Measurements from ENCODE around the gene ZNF132. TPM values are rescaled to one million over a fixed set of nuclear protein-coding genes. Genes with fewer than 3 reads are reported as not detected.
A peak's percentile ranks its signal among the peaks of the same experiment; 100 is the strongest.

Gene ZNF132
- total RNA-seq, 1 experiment from 2014 or later = 2.6 TPM

GRCh38 chr19:58408152-58409009 lies 31.6 kb downstream of the ZNF132 start, which contains the start of gene ZNF584 (continued):
- TF ChIP-seq ZNF512 (CRISPR knock-in tag; IDR thresholded peaks at IDR 0.05; ENCODE audit: borderline replicate concordance) (no peak), IRF2 (CRISPR knock-in tag; IDR thresholded peaks at IDR 0.05; ENCODE audit: borderline replicate concordance, low read depth) (no peak), ZNF396 (CRISPR knock-in tag; IDR thresholded peaks at IDR 0.05; ENCODE audit: borderline replicate concordance) (no peak), ELF4 (CRISPR knock-in tag; IDR thresholded peaks at IDR 0.05; ENCODE audit: low read depth) (no peak), ZNF671 (CRISPR knock-in tag; IDR thresholded peaks at IDR 0.05) (no peak), CDX4 (CRISPR knock-in tag; IDR thresholded peaks at IDR 0.05; ENCODE audit: borderline replicate concordance) (no peak), NFYB (CRISPR knock-in tag; conservative IDR thresholded peaks at IDR 0.05; ENCODE audit: low read depth) (peak; percentile 74), ATF2 (CRISPR knock-in tag; IDR thresholded peaks at IDR 0.05; ENCODE audit: borderline replicate concordance, low read depth) (no peak), RORB (CRISPR knock-in tag; IDR thresholded peaks at IDR 0.05) (no peak), CTCF (IDR thresholded peaks at IDR 0.05) (no peak), ETV6 (CRISPR knock-in tag; IDR thresholded peaks at IDR 0.05) (peak; percentile 60), MXD4 (CRISPR knock-in tag; IDR thresholded peaks at IDR 0.05; ENCODE audit: borderline replicate concordance) (no peak), TCF7 (CRISPR knock-in tag; IDR thresholded peaks at IDR 0.05; ENCODE audit: low read depth) (no peak), ZNF416 (CRISPR knock-in tag; IDR thresholded peaks at IDR 0.05) (peak; percentile 83; the same call in 1 of the 2 replicates)

GRCh38 chr19:58407658-58408151 lies 32.2 kb downstream of the ZNF132 start:
- no peak for DNase-seq (ENCODE audit: low spot score)
- Mint-ChIP-seq H3K9me3 (no peaks in the 10 kb centered on the region), H3K27me3 (ENCODE audit: low read depth) (peaks cover 14% of the 10 kb centered on the region), H3K36me3 (peaks cover 4% of the 10 kb centered on the region), H3K4me3 (peak overlapping the region; percentile 91), H3K27ac (peak overlapping the region; percentile 93; the same call in 1 of the 2 replicates), H3K4me1 (peaks cover 18% of the 10 kb centered on the region)
- ATAC-seq = peak; percentile 3
- ChIA-PET POLR2A (interaction anchor here (1.0 to 1.4 kb wide), 2 partner anchors 12 to 43 kb away, joined by 6 to 7 read pairs; partner anchors contain the start of genes RNF225 and ZNF324B), CTCF (interaction anchor here (0.7 to 1.0 kb wide), 5 partner anchors 13 to 112 kb away, joined by 3 to 7 read pairs (median 5); partner anchors contain the start of genes ZBTB45 and ZNF324B)
- TF ChIP-seq JAZF1 (CRISPR knock-in tag; IDR thresholded peaks at IDR 0.05) = no peak
- TF ChIP-seq NFATC4 (CRISPR knock-in tag; IDR thresholded peaks at IDR 0.05) = no peak
- no peak for TF ChIP-seq RORB (CRISPR knock-in tag; IDR thresholded peaks at IDR 0.05)
- TF ChIP-seq TEAD4 (CRISPR knock-in tag; IDR thresholded peaks at IDR 0.05) = no peak
- no peak for TF ChIP-seq NR2C2 (CRISPR knock-in tag; IDR thresholded peaks at IDR 0.05)
- no peak for TF ChIP-seq NFE2L1 (CRISPR knock-in tag; IDR thresholded peaks at IDR 0.05)
- TF ChIP-seq ERG (CRISPR knock-in tag; IDR thresholded peaks at IDR 0.05) = no peak
- no peak for TF ChIP-seq SP1 (CRISPR knock-in tag; conservative IDR thresholded peaks at IDR 0.05)
- TF ChIP-seq PRDM15 (CRISPR knock-in tag; IDR thresholded peaks at IDR 0.05) = no peak
- no peak for TF ChIP-seq IRF2 (CRISPR knock-in tag; IDR thresholded peaks at IDR 0.05; ENCODE audit: borderline replicate concordance, low read depth)
- no peak for TF ChIP-seq GABPB1 (CRISPR knock-in tag; IDR thresholded peaks at IDR 0.05)
- TF ChIP-seq ETV6 (CRISPR knock-in tag; IDR thresholded peaks at IDR 0.05) = no peak
- TF ChIP-seq CREB1 (CRISPR knock-in tag; IDR thresholded peaks at IDR 0.05) = no peak
